Activated naive CD4-positive, alpha-beta T cell treated with anti-CD3 and anti-CD28 coated beads, Interleukin-2, amount 10 ng/mL, durations not matched to agents 7 days and 5 days (primary cell): Measurements from ENCODE around the gene DLG5.

Experiments used
- CTCF ChIA-PET: fragments of 350-600 bp; sonication (Branson Sonifier 250); formaldehyde crosslinking; loops from one replicate; lab custom pipeline; 2021; ENCODE audit warnings: antibody characterized with exemption; lab: Charles Lee
- DNase-seq: peaks from one replicate; pipeline ENCODE4 v3.0.0-alpha.2; 2020
- H3K27ac Mint-ChIP-seq: one replicate; pipeline ENCODE4 v1.8.0; 2021; ENCODE audit warnings: mild to moderate bottlenecking, moderate library complexity, mixed read lengths
- H3K27me3 Mint-ChIP-seq: one replicate; pipeline ENCODE4 v1.8.0; 2021; ENCODE audit warnings: mild to moderate bottlenecking, mixed read lengths
- H3K36me3 Mint-ChIP-seq: one replicate; pipeline ENCODE4 v1.8.0; 2021; ENCODE audit warnings: mixed read lengths
- H3K4me1 Mint-ChIP-seq: one replicate; pipeline ENCODE4 v1.8.0; 2021; ENCODE audit warnings: mixed read lengths
- H3K4me3 Mint-ChIP-seq: one replicate; pipeline ENCODE4 v1.8.0; 2021; ENCODE audit warnings: mild to moderate bottlenecking, moderate library complexity, mixed read lengths
- H3K9me3 Mint-ChIP-seq: one replicate; pipeline ENCODE4 v1.8.0; 2021; ENCODE audit warnings: mixed read lengths

Gene DLG5

DNA sequence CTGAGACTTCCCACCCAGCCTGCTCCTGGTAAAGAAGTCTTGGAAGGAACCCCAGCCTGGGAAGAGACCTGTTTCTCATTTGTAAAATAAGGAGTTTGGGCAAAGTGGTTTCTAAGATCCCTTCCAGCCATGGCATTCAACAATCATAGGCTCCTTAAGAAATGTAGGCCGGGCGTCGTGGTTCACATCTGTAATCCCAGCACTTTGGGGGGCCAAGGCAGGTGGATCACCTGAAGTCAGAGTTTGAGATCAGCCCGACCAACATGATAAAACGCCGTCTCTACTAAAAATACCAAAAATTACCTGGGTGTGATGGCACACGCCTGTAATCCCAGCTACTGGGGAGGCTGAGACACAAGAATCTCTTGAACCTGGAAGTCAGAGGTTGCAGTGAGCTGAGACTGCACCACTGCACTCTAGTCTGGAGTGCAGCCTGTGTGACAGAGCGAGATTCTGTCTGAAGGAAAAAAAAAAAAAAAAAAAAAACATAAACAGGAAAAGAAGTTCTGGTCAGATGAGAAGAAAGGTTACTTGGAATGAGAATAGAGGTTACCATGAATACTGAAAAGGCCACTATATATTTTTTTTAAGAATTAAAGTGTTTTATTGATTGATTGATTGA is 15.9 kb downstream of the DLG5 start:
- Mint-ChIP-seq H3K4me1 (no peaks in the 10 kb centered on the region), H3K27me3 (peaks cover 31% of the 10 kb centered on the region), H3K36me3 (no peaks in the 10 kb centered on the region), H3K27ac (no peak overlapping the region), H3K4me3 (no peak overlapping the region), H3K9me3 (no peaks in the 10 kb centered on the region)
- CTCF ChIA-PET = no interaction called here
- DNase-seq = no peak

- Mint-ChIP-seq H3K9me3 (no peaks in the 10 kb centered on the region), H3K4me1 (no peaks in the 10 kb centered on the region), H3K36me3 (no peaks in the 10 kb centered on the region), H3K4me3 (no peak overlapping the region), H3K27me3 (peaks cover 31% of the 10 kb centered on the region), H3K27ac (no peak overlapping the region)
- no peak for DNase-seq
- CTCF ChIA-PET = no interaction called here
Observed at GRCh38 chr10:77909749-77910375, 16.7 kb downstream of the DLG5 start.

DNA sequence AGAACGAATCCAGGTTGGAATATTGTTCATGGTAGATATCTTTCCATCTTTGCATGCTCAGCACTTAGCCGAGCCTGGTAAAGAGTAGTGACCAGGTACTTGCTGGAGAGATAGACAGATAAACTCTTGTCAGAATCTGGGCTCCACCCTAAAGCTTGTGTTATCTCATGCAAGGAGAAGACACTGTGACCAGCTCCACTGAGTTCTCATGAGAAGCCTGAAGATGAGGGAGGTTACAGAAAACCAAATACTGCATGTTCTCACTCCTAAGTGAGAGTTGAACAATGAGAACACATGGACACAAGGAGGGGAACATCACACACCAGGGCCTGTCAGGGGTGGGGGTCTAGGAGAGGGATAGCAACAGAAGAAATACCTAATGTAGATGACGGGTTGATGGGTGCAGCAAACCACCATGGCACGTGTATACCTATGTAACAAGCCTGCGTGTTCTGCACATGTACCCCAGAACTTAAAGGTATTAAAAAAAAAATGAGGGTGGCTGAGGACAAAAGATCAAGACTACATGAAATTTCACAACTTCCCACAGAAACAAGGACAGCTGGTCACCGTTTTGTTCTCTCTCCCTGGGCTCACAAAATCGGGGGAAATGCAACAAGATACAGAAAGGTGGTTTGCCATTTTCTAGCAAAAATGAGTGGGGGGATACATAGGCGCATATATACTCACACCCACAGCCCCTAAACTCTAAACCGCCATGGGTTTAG is 17.4 kb downstream of the DLG5 start:
- no peak overlapping the region for H3K27ac Mint-ChIP-seq
- CTCF ChIA-PET = no interaction called here

GRCh38 chr10:77907900-77908717 is 18.4 kb downstream of the DLG5 start:
- no peak for DNase-seq
- H3K4me3 Mint-ChIP-seq = no peak overlapping the region
- CTCF ChIA-PET = no interaction called here
- H3K27ac Mint-ChIP-seq = no peak overlapping the region
- H3K4me1 Mint-ChIP-seq = no peaks in the 10 kb centered on the region
- H3K27me3 Mint-ChIP-seq = peaks cover 29% of the 10 kb centered on the region
- no peaks in the 10 kb centered on the region for H3K9me3 Mint-ChIP-seq
- no peaks in the 10 kb centered on the region for H3K36me3 Mint-ChIP-seq

More for the DNA sequence above, 17.4 kb downstream of the DLG5 start:
- Mint-ChIP-seq H3K9me3 (no peaks in the 10 kb centered on the region), H3K4me1 (no peaks in the 10 kb centered on the region), H3K36me3 (no peaks in the 10 kb centered on the region), H3K27me3 (peaks cover 27% of the 10 kb centered on the region), H3K4me3 (no peak overlapping the region)
- no peak for DNase-seq

GRCh38 chr10:77907462-77907861 is 19.1 kb downstream of the DLG5 start:
- Mint-ChIP-seq H3K27ac (no peak overlapping the region), H3K4me1 (no peaks in the 10 kb centered on the region), H3K36me3 (no peaks in the 10 kb centered on the region), H3K9me3 (no peaks in the 10 kb centered on the region), H3K27me3 (peaks cover 29% of the 10 kb centered on the region), H3K4me3 (no peak overlapping the region)
- DNase-seq = no peak
- CTCF ChIA-PET = no interaction called here

- H3K9me3 Mint-ChIP-seq = no peaks in the 10 kb centered on the region
Observed at GRCh38 chr10:77906951-77907421, 19.6 kb downstream of the DLG5 start.

DNA sequence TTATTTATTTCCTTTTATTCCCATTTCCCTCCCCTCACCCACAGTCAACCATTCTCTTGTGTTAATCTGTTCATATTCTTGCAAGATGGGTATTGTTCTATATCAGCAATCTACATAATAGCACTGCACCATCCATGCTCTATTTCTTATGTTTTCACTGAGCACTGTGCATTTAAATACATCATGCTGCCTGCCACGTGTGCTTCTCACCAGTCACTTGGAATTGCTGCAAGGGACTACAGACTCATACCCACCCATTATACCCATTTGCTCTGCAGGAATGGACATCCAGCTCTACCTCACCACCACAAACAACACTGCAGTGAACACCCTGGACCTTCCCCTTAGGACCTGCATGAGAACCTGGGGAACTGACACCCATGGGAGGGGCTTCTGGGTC is 20.8 kb downstream of the DLG5 start:
- H3K36me3 Mint-ChIP-seq = no peaks in the 10 kb centered on the region
- H3K4me3 Mint-ChIP-seq = no peak overlapping the region

More at GRCh38 chr10:77906951-77907421, 19.6 kb downstream of the DLG5 start:
- no peaks in the 10 kb centered on the region for H3K4me1 Mint-ChIP-seq
- no peak overlapping the region for H3K27ac Mint-ChIP-seq
- H3K36me3 Mint-ChIP-seq = no peaks in the 10 kb centered on the region
- CTCF ChIA-PET = interaction anchor here (0.9 kb wide), 1 partner anchor 16 kb away, joined by 3 read pairs; no protein-coding TSS in a partner anchor
- no peak overlapping the region for H3K4me3 Mint-ChIP-seq
- H3K27me3 Mint-ChIP-seq = peaks cover 29% of the 10 kb centered on the region
- no peak for DNase-seq

DNA sequence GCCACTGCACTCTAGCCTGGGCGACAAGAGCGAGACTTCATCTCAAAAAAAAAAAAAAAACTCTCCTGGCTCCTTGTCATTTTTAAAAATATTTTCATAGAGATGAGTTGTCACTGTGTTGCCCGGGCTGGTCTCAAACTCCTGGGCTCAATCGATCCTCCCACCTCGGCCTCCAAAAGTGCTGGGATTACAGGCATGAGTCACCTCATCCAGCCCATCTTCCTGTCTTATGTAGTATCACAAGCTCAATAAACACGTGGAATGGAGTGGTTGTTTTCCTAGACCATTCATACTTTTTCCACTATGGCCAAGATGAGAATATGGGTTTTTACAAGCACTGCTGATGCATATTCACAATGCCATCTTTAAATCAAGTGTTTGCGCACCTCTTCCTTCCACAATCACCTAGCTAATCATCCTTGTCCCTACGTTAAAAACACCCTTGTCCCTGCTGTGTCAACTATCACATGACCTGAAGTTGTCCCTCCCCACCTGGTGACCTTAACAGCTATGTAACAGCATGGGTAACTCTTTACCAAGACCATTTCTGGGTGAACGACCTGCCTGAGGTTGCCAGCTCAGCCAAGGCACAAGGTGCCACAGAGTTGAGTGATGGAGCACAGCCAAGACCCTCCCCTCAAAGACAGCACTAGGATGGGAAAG is 21.3 kb downstream of the DLG5 start:
- H3K36me3 Mint-ChIP-seq = no peaks in the 10 kb centered on the region
- no peak overlapping the region for H3K27ac Mint-ChIP-seq
- no peaks in the 10 kb centered on the region for H3K4me1 Mint-ChIP-seq
- no peak overlapping the region for H3K4me3 Mint-ChIP-seq
- CTCF ChIA-PET = no interaction called here
- DNase-seq = no peak
- H3K27me3 Mint-ChIP-seq = peaks cover 23% of the 10 kb centered on the region
- H3K9me3 Mint-ChIP-seq = no peaks in the 10 kb centered on the region

More for the DNA sequence above, 20.8 kb downstream of the DLG5 start:
- peaks cover 29% of the 10 kb centered on the region for H3K27me3 Mint-ChIP-seq
- no peaks in the 10 kb centered on the region for H3K9me3 Mint-ChIP-seq
- CTCF ChIA-PET = no interaction called here
- H3K4me1 Mint-ChIP-seq = no peaks in the 10 kb centered on the region
- H3K27ac Mint-ChIP-seq = no peak overlapping the region
- no peak for DNase-seq

GRCh38 chr10:77904100-77904840 is 22.3 kb downstream of the DLG5 start:
- Mint-ChIP-seq H3K4me1 (no peaks in the 10 kb centered on the region), H3K4me3 (no peak overlapping the region), H3K27ac (no peak overlapping the region), H3K36me3 (no peaks in the 10 kb centered on the region), H3K9me3 (no peaks in the 10 kb centered on the region), H3K27me3 (peaks cover 20% of the 10 kb centered on the region)
- CTCF ChIA-PET = no interaction called here
- DNase-seq = no peak

DNA sequence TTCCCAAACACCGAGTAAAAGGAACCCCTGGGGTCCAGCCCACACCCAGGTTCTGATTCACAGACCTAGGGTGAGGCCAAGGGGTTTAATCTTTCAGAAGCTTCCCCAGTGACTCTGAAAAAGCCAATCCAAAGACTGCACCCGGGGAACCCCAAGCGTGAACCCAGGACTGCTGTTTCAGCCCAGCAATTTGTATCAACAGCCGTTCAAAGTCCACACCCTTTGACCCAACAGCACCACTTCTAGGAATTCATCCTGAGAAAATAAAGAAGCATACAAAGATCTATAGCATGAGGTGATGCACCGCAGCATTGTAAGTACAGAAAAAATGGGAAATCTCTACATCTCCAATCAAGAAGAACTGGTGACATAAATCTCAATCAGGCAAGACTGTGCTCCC is 24.4 kb downstream of the DLG5 start:
- CTCF ChIA-PET = interaction anchor here (0.9 kb wide), 1 partner anchor 191 kb away, joined by 4 read pairs; no protein-coding TSS in a partner anchor

GRCh38 chr10:77901743-77902142 is 24.8 kb downstream of the DLG5 start:
- Mint-ChIP-seq H3K9me3 (no peaks in the 10 kb centered on the region), H3K36me3 (no peaks in the 10 kb centered on the region), H3K4me3 (no peak overlapping the region), H3K27me3 (peaks cover 26% of the 10 kb centered on the region), H3K4me1 (no peaks in the 10 kb centered on the region), H3K27ac (no peak overlapping the region)
- DNase-seq = no peak
- CTCF ChIA-PET = interaction anchor here (0.9 kb wide), 1 partner anchor 190 kb away, joined by 4 read pairs; no protein-coding TSS in a partner anchor

More for the DNA sequence above, 24.4 kb downstream of the DLG5 start:
- Mint-ChIP-seq H3K9me3 (no peaks in the 10 kb centered on the region), H3K4me3 (no peak overlapping the region), H3K27ac (no peak overlapping the region), H3K27me3 (peaks cover 26% of the 10 kb centered on the region), H3K4me1 (no peaks in the 10 kb centered on the region), H3K36me3 (no peaks in the 10 kb centered on the region)
- no peak for DNase-seq

DNA sequence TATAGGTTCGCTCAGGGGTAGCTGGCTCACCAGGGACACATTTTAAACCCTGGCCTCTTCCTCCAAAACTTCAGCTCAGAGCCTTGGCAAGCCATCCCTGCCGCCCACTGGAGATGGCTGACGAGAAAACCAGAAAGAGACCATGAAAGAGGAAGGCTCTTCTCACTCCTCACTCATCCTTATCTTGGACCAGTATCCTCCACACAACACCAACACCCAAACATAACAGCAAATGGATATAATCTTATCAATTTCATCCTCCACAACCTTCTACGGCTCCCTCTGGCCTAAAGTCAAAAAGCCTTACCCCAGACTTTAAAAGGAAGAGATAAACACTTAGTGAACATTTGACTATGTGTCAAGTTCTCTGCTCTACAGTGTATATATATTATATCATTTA is 26.9 kb downstream of the DLG5 start:
- no peak overlapping the region for H3K4me3 Mint-ChIP-seq
- no peak overlapping the region for H3K27ac Mint-ChIP-seq
- peaks cover 36% of the 10 kb centered on the region for H3K27me3 Mint-ChIP-seq
- H3K9me3 Mint-ChIP-seq = no peaks in the 10 kb centered on the region
- no peak for DNase-seq
- H3K36me3 Mint-ChIP-seq = no peaks in the 10 kb centered on the region
- CTCF ChIA-PET = no interaction called here
- H3K4me1 Mint-ChIP-seq = no peaks in the 10 kb centered on the region

DNA sequence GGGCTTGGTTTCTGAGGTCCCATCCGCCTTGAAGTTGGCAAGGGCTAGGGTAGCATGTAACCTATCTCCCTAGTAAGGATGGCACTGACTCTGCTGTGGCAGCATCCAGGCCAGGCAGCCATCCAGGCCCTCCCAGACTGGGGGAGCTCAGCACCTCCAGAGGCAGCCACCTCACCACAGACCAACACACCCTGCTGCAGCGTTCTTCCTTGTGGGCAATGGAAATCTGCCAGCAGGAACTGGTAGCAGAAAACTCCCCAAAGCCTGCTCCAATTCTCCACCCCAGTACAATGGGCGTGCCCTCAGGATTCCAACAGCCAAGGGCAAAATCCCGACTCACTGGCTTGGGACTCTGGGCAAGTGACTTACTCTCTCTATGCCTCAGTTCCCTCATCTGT is 27.5 kb downstream of the DLG5 start:
- Mint-ChIP-seq H3K36me3 (no peaks in the 10 kb centered on the region), H3K27ac (no peak overlapping the region), H3K27me3 (peaks cover 35% of the 10 kb centered on the region), H3K4me3 (no peak overlapping the region), H3K9me3 (no peaks in the 10 kb centered on the region), H3K4me1 (no peaks in the 10 kb centered on the region)
- CTCF ChIA-PET = no interaction called here
- DNase-seq = no peak
